Lower leg skin (tissue), 4 donors: ENCODE measurements around the gene HERPUD1. TPM values are rescaled to one million over a fixed set of nuclear protein-coding genes. Genes with fewer than 3 reads are reported as not detected.

Experiments used
- DNase-seq, 2 donors: peaks; one replicate each; pipeline ENCODE4 v3.0.0-alpha.2; 2019; ENCODE audit warnings: low spot score in 2 of 2
- H3K4me3 ChIP-seq: fragments of 200-600 bp; sonication (generic); 2 replicates; pipeline ENCODE4 v1.5.1; 2017; ENCODE audit warnings: mild to moderate bottlenecking, low read depth; ENCODE audit not compliant: poor library complexity, severe bottlenecking
- CTCF ChIP-seq, 3 donors: fragments of 450-650 bp; IDR thresholded peaks; one replicate each; pipeline ENCODE4 v1.5.1; 2016; ENCODE audit warnings: antibody characterized with exemption in 3 of 3, mild to moderate bottlenecking in 3 of 3, moderate library complexity in 2 of 3
- POLR2A ChIP-seq, 2 donors: fragments of 450-650 bp; IDR thresholded peaks; one replicate each; pipeline ENCODE4 v1.6.1; 2016 to 2017; ENCODE audit warnings: antibody characterized with exemption in 2 of 2, mild to moderate bottlenecking in 1 of 2, moderate library complexity in 1 of 2
- WGBS, 2 donors: methylation state at CpG; one replicate each; pipeline ENCODE4 v1.1.5; 2018; 5-methylcytosine and 5-hydroxymethylcytosine counted together
- intact Hi-C: fragments of 100-400 bp; cut with DNase I; formaldehyde crosslinking; loops from one replicate; pipeline ENCODE4 v1.15.0; 2023; ENCODE audit warnings: low total_unique reads
- total RNA-seq, 4 donors: library from RNA; depleted of rRNA; stranded (reverse); fragments of >200 nt; gene quantifications; one replicate each; pipeline ENCODE4 v1.1.0, GENCODE V29; 2016

HERPUD1 gene
- total RNA-seq, 4 donors from 2014 or later = 136 to 165 (median 158) TPM

GRCh38 chr16:56974549-56975300, 42.8 kb downstream of the HERPUD1 start:
- WGBS, 2 donors = 86 to 87% methylated on average over 9 of the region's 9 CpGs
- no peak for TF ChIP-seq POLR2A (IDR thresholded peaks at IDR 0.05)
- TF ChIP-seq CTCF (IDR thresholded peaks at IDR 0.05) = no peak
- intact Hi-C loops = no loop called here
- H3K4me3 ChIP-seq = no peak overlapping the region
- DNase-seq = no peak

- intact Hi-C loops = no loop called here
- H3K4me3 ChIP-seq = no peak overlapping the region
- TF ChIP-seq POLR2A (IDR thresholded peaks at IDR 0.05) = no peak
- no peak for TF ChIP-seq CTCF (IDR thresholded peaks at IDR 0.05)
- WGBS, 2 donors = 88 to 90% methylated on average over 10 of the region's 10 CpGs
- DNase-seq = no peak
These were observed 43.8 kb downstream of the HERPUD1 start for GRCh38 chr16:56975714-56976113.

GRCh38 chr16:56977216-56977615, 45.3 kb downstream of the HERPUD1 start:
- 71 to 94% methylated on average over 6 of the region's 6 CpGs for WGBS, 2 donors
- DNase-seq = no peak
- H3K4me3 ChIP-seq = no peak overlapping the region
- TF ChIP-seq CTCF (IDR thresholded peaks at IDR 0.05) = no peak
- TF ChIP-seq POLR2A (IDR thresholded peaks at IDR 0.05) = no peak
- intact Hi-C loops = no loop called here

GRCh38 chr16:56977823-56978430, 46.0 kb downstream of the HERPUD1 start:
- TF ChIP-seq POLR2A (IDR thresholded peaks at IDR 0.05) (no peak), CTCF (IDR thresholded peaks at IDR 0.05) (no peak)
- intact Hi-C loops = no loop called here
- DNase-seq = no peak
- whole genome bisulfite sequencing, 2 donors = 88 to 90% methylated on average over 11 of the region's 11 CpGs
- no peak overlapping the region for H3K4me3 ChIP-seq

GRCh38 chr16:56980201-56980535, 48.2 kb downstream of the HERPUD1 start:
- WGBS, 2 donors = 88 to 95% methylated on average over 4 of the region's 4 CpGs
- no peak for DNase-seq
- TF ChIP-seq POLR2A (IDR thresholded peaks at IDR 0.05) (no peak), CTCF (IDR thresholded peaks at IDR 0.05) (no peak)
- intact Hi-C loops = no loop called here
- H3K4me3 ChIP-seq = no peak overlapping the region
